Prostate gland (tissue), 2 donors: Measurements from ENCODE around the gene RELL1. TPM values are rescaled to one million over a fixed set of nuclear protein-coding genes. Genes with fewer than 3 reads are reported as not detected.

ENCODE experiments used
- DNase-seq: peaks from one replicate; pipeline ENCODE4 v3.0.0-alpha.2; 2019; ENCODE audit warnings: low spot score
- H3K27ac ChIP-seq, 2 donors: fragments of 200-600 bp; sonication (generic); 2 replicates each; pipeline ENCODE4 v1.5.1; 2017 to 2019
- H3K27me3 ChIP-seq: fragments of 200-600 bp; sonication (generic); replicated peaks from 2 replicates; pipeline ENCODE4 v1.5.1; 2019; ENCODE audit not compliant: insufficient read depth
- H3K36me3 ChIP-seq, 2 donors: fragments of 200-600 bp; sonication (generic); 1 replicate in 1 of 2; 2 replicates in 1 of 2; pipeline versions ENCODE4 v1.5.1 to v1.8.1; 2017 to 2019
- H3K4me1 ChIP-seq: fragments of 200-600 bp; sonication (generic); replicated peaks from 2 replicates; pipeline ENCODE4 v1.5.1; 2019
- H3K4me3 ChIP-seq, 2 donors: fragments of 200-600 bp; sonication (generic); 2 replicates each; pipeline ENCODE4 v1.5.1; 2017 to 2019
- H3K9me3 ChIP-seq: fragments of 200-600 bp; sonication (generic); 2 replicates; pipeline ENCODE4 v1.5.1; 2017
- POLR2A ChIP-seq: fragments of 450-650 bp; IDR thresholded peaks from one replicate; pipeline ENCODE4 v1.6.1; 2016; ENCODE audit warnings: antibody characterized with exemption, mild to moderate bottlenecking
- POLR2AphosphoS5 ChIP-seq: sonication (generic); formaldehyde crosslinking; IDR thresholded peaks from one replicate; pipeline ENCODE4 v1.6.1; 2017; ENCODE audit warnings: antibody characterized with exemption
- WGBS: methylation state at CpG from one replicate; pipeline ENCODE4 v1.1.5; 2018; 5-methylcytosine and 5-hydroxymethylcytosine counted together
- intact Hi-C: fragments of 100-400 bp; cut with DNase I; formaldehyde crosslinking; loops from one replicate; pipeline ENCODE4 v1.14.2; 2022
- total RNA-seq, 2 donors: library from RNA; depleted of rRNA; stranded (reverse); fragments of >200 nt; gene quantifications; one replicate each; pipeline ENCODE4 v1.1.0, GENCODE V29; 2016
- TF ChIP-seq, protein P1 (sequence below), 4 experiments: fragments of 200-600 bp in 2 of 4; fragments of 450-650 bp in 2 of 4; sonication (generic) in 2 of 4; IDR thresholded peaks; 1 replicate in 3 of 4; 2 replicates in 1 of 4; pipeline ENCODE4 v1.5.1; 2016 to 2019; ENCODE audit warnings: antibody characterized with exemption in 4 of 4, mild to moderate bottlenecking in 2 of 4, moderate library complexity in 2 of 4

Gene RELL1
- total RNA-seq, 2 donors from 2014 or later, result 18.9 to 26.2 TPM

DNA sequence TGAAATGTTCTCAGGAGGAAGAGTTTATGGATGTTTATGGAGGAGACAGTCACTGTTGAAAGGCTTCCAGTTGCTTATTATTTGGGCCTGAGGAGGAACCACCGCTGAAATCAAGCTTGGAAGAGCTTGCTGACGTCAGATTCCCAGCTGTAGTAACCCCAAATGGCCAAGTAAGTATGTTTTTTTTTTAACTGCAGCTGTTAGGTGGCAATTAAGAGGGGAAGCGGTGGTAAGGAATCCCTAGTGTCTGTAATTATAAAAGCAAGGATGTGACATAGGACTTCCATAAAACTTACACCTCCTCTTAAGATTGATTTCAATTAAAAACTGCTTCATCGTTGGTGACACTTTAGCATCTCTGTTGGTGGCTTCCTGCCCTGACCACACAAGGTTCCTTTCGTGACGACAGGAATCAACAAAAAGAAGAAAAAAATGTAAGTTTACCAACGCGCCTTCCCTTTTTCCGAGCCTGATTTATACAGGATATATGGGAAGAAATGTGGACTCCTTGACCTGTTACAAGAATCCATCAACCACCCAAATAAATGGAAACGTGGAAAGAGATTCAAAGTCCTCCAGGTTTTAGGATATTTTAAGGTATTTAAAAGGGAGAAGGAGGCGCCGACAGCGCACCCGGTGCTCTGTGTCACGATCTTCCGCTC lies 884 bp downstream of the RELL1 start:
- DNase-seq, result no peak
- Histone ChIP-seq H3K4me3 (peak overlapping the region; percentile 89 to 93), H3K4me1 (no peaks in the 10 kb centered on the region), H3K36me3 (no peaks in the 10 kb centered on the region), H3K9me3 (no peaks in the 10 kb centered on the region), H3K27ac (peak overlapping the region; percentile 90 to 92), H3K27me3 (no peaks in the 10 kb centered on the region)
- 2% methylated on average over 16 of the region's 16 CpGs for WGBS
- intact Hi-C loops, result loop anchor here (5.0 to 10.0 kb wide), 3 partner anchors 53 to 292 kb away; no protein-coding TSS in a partner anchor
- TF ChIP-seq POLR2AphosphoS5, result no peak
- TF ChIP-seq, protein P1, sequence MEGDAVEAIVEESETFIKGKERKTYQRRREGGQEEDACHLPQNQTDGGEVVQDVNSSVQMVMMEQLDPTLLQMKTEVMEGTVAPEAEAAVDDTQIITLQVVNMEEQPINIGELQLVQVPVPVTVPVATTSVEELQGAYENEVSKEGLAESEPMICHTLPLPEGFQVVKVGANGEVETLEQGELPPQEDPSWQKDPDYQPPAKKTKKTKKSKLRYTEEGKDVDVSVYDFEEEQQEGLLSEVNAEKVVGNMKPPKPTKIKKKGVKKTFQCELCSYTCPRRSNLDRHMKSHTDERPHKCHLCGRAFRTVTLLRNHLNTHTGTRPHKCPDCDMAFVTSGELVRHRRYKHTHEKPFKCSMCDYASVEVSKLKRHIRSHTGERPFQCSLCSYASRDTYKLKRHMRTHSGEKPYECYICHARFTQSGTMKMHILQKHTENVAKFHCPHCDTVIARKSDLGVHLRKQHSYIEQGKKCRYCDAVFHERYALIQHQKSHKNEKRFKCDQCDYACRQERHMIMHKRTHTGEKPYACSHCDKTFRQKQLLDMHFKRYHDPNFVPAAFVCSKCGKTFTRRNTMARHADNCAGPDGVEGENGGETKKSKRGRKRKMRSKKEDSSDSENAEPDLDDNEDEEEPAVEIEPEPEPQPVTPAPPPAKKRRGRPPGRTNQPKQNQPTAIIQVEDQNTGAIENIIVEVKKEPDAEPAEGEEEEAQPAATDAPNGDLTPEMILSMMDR (IDR thresholded peaks at IDR 0.05), result no peak
- TF ChIP-seq POLR2A, result no peak

DNA sequence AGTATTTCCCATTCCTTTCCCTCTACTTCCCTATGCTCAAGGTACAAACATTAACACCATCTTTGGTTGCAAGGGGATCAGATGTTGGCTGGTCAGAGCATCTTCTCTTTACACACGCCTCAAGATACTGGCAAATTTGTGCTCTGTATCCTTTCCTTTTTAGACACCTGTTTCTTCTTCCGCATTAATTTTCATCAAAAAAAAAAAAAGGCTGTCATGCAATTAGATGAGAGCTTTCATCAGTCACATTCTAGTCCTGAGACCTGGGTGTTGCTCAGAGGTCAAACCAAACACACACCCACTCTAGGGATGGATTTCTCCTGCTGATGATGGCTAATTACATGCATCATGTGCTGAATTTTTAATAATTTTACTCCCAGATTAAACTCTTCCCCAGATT lies 2.0 kb downstream of the RELL1 start:
- Histone ChIP-seq H3K4me3 (no peak overlapping the region), H3K27ac (no peak overlapping the region), H3K36me3 (no peaks in the 10 kb centered on the region), H3K9me3 (no peaks in the 10 kb centered on the region), H3K4me1 (no peaks in the 10 kb centered on the region), H3K27me3 (no peaks in the 10 kb centered on the region)
- TF ChIP-seq POLR2A (no peak), POLR2AphosphoS5 (no peak)
- TF ChIP-seq, protein P1 (IDR thresholded peaks at IDR 0.05), result no peak
- intact Hi-C loops, result loop anchor here (10.0 kb wide), 1 partner anchor 79 kb away; no protein-coding TSS in a partner anchor
- no peak for DNase-seq
- 98% methylated on average over 2 of the region's 2 CpGs for WGBS

DNA sequence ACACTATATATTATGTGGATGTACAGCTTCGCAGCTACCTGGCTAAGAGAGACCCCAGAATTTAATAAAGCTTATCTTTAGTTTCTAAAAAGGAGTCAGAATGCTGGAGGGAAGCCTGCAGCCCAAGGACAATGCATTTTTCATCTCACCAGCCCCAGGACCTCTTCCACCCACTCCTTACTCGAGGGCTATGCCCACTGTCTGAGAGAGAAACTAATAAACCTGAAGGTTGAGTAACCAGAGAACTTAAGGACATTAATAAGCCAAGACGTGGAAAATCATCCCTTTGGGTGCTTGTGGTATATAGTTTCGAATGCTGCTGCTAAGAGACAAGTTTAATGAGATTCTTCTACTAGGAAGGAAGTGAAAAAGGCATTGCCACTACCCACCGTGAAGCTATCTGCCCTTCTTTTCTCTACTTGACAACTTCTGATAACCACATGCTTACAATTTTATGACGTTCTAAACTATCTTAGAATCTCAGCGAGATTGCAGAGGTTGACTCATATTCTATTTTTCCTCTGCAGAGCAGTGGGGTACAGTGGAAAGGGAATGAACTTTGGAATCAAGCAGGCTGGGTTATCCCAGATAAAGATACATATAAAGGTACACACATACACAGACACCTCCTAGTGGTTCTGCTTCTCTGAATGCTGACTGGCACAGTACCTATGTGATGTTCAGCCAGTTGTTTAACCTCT lies 3.3 kb downstream of the RELL1 start:
- no peak for DNase-seq
- intact Hi-C loops, result loop anchor here (10.0 kb wide), 1 partner anchor 78 kb away; no protein-coding TSS in a partner anchor
- Histone ChIP-seq H3K36me3 (no peaks in the 10 kb centered on the region), H3K27me3 (no peaks in the 10 kb centered on the region), H3K4me1 (no peaks in the 10 kb centered on the region), H3K27ac (no peak overlapping the region), H3K4me3 (no peak overlapping the region), H3K9me3 (no peaks in the 10 kb centered on the region)
- TF ChIP-seq POLR2A, result no peak
- TF ChIP-seq, protein P1 (IDR thresholded peaks at IDR 0.05), result no peak
- TF ChIP-seq POLR2AphosphoS5, result no peak
- WGBS, result 66% methylated on average over 7 of the region's 7 CpGs

DNA sequence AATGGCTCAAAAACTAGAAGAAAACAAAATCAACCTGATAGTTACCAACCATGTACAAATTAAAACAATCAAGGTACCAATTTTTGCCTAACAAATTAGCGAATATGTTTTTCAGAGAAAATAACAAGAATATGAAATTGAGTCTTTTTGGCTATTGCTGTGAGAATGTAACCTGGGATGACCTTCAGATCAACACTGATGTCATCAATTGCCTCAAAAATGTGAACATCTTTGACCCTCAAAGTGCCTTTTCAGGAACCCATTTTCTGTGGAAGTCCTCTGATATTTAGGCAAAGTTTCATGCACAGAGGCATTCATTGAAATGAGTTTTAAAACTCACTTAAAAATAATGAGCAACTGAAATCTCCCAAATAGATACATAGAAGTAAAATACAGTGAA lies 6.1 kb downstream of the RELL1 start:
- H3K4me1 ChIP-seq, result no peaks in the 10 kb centered on the region
- H3K36me3 ChIP-seq, result no peaks in the 10 kb centered on the region
- no peaks in the 10 kb centered on the region for H3K9me3 ChIP-seq
- intact Hi-C loops, result loop anchor here (10.0 kb wide), 1 partner anchor 75 kb away; no protein-coding TSS in a partner anchor
- no peaks in the 10 kb centered on the region for H3K27me3 ChIP-seq
- H3K4me3 ChIP-seq, result no peak overlapping the region
- WGBS, result 89% methylated on average over 1 of the region's 1 CpG
- H3K27ac ChIP-seq, result no peak overlapping the region
- TF ChIP-seq, protein P1 (IDR thresholded peaks at IDR 0.05), result no peak
- no peak for TF ChIP-seq POLR2AphosphoS5
- TF ChIP-seq POLR2A, result no peak
- DNase-seq, result no peak
